HG03135 (cell line): Measurements from ENCODE around the gene SPSB4.

Experiments
- ATAC-seq: cut with Tn5 transposase; IDR thresholded peaks from one replicate; pipeline ENCODE4 v1.9.1; 2021; ENCODE audit warnings: mild to moderate bottlenecking, moderate library complexity; ENCODE audit not compliant: unreplicated experiment

The SPSB4 gene

DNA sequence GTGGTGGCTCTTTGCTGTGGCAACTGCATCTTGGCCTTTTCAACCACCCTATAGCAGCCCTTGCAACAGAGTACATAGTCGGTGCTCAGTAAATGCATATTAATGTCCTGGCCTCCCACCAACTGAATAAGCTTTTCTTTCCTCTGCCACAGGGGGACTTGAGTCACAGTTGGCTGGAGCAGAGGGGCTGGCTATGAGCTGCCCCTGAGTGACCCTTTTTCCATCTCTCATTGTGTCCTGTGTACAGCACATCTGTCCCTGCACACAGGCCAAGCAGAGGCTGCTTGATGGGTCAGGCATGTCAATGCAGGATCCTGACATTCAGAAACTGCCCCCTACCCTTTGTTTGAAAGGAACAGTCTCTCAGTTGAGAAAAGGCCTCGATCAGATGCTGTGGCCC is 22.4 kb downstream of the SPSB4 start:
- ATAC-seq, result no peak

DNA sequence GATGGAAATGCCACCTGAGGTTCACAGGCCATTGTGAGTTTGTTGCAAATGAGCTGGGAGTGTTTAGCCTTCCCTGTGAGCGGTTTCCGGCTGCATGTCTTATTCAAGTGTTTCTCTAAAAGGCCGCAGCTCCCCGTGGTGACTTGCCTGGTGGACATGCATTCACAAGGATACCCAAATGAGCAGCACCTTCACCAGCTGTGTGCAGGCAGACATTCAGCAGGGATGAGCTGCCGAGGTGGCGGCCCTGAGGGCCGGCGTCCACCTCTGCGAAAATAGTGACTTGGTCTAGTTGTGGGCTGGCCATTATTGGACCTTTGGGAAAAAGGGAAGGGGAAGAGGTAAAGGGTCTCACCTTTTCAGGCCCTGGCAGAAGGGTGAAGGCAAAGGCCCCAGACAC is 23.4 kb downstream of the SPSB4 start:
- no peak for ATAC-seq

DNA sequence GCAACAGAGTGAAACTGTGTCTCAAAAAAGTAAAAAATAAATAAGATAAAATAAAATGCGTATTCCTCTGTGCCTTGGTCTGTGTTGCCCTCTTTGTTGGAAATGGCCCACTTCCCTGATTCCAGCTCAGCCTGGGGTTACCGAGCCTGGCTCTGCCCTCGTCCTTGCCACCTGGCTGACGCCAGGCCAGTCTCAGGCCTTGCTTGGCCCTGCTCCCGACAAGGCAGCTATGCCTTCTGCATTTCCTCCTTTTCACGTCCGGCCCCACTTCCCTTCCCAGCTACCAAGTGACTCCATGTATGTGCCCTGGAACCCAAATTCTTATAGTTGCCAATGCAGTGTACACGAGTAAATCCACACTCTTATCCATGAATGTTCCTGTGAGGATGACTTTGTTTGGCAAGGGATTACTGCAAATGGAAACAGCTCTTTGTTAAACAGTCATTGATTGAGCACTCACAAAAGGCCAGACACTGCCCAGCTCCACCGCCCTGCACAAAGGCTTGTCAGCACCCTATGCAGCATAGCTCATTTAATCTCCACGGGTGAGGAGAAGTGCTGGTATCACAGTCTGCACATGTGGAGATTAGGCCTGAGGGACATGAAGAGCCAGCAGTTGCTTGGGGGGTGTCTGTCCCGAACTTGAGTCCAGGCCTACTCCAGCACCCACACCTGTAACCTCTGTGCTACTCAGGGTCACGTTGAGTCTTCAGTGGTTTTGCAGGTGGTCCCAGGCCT is 25.1 kb downstream of the SPSB4 start:
- no peak for ATAC-seq

DNA sequence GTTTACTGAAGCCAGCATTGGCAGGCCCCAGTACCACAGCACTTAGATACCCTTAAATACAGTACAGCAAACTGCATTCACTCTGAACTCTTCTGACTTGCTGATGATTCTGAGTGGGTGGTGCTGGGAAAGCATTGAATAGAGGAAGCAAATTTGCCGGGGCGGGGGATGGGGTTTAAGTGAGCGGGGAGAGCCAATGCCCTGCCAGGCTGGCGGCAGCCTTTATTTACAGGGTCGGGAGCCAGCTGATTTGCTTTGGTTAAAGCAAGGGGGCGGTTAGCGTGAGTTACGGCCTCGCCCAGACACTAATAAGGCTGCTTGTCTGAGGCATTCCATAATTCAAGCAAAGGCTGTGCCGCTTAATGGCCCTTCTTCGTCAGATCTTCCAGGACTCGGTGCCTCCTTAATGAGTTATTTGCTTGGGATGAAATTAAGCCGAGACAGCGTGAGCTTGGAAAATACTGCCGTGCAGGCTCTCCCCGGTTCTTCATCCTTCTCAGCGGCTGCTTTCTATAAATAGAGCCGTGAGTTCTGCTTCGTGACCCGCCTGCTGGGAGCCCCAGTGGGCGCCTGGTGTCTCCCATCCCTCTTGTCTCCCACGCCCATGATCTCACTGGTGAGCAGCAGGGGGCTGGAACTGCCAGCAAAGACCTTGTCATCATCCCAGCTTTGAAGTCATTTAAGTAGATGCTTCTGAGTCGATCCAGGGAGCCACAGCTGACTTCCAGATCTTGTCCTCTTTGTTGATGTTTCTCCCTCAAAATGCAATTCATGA is 25.8 kb downstream of the SPSB4 start:
- no peak for ATAC-seq

DNA sequence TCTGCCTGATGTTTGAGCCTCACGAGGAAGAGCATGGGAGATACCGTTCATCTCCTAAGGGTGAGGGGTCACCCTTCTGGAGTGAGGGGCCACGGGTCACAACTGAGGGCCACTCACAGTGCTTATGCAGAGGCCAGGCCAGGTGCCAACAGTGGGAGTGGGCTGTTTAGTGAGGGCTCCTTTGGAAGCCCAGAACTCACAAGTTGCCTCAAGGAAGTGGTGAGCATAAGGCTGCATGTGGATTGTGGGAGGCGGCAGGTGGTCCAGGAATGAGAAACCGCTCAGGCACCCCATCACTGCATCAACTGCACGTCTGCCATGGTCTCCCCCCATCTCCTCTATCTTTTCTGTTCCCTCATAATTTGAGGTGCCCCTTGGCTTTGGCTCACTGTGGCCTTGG is 26.5 kb downstream of the SPSB4 start:
- no peak for ATAC-seq

DNA sequence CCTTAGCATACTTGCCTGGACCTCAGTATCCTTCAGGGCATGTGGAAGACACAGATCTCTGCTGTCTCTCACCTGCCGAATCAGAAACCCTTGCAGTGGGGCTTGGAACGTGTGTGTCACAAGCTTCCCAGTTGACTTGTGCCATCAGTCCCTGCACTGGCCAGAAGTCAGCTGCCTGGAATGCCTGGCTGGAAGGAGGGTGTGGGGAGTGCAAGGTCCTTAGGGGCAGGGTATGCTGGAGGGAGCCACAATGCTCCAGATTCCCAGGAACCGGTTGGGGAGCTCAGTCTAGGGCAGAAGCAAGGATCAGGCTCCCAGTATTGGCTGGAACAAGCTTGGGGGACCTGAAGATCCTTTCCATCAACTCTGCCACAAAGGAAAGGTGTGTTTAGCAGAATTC is 27.1 kb downstream of the SPSB4 start:
- no peak for ATAC-seq

DNA sequence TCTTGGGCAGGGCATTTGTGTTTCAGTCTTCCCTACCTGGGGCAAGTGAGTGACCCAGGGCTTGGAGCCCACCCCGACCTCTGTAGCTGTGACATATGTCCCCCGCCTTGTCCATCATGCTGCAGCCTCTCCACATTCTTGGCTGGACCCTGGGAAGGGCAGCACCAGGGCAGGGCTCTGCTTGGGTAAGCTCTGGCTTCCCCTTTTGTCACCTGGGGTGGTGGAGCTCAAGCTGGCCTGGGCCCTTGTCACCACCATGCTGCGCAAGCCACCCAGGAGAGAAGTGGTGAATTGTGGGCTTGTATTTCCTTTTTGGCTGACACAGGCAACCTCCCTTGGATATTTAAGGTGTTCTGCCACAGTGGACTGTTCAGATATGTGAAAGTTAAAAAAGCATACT is 29.3 kb downstream of the SPSB4 start:
- no peak for ATAC-seq

DNA sequence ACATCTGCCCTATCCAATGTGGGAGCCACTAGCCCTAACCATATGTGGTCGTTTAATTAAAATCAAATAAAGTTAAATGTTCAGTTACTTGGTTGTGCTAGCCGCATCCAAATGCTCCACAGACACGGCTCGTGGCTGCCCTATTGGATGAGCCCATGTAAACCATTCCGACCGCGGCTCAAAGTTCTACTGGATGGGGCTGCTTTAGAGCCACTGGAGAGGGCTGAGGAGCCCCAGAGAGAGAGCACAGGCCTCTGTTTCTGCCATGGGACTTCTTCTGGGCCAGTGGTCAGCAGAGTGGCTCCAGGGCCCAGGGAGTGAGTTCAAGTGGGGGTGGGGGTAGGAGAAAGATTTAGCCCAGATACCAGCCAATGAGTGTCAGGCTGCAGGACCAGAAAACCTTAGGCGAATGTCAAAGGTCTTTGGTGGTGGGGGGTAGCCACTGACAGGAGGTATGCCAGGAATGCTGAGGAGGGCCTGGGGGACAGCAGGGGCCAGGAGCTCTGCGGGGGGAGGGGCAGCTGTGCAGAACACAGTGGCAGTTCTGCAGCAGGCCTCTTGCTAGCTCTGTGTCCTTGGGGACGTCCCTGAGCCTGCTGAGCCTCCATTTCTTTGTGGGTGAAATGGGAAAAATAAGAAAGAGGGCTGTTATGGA is 30.1 kb downstream of the SPSB4 start:
- ATAC-seq, result no peak

DNA sequence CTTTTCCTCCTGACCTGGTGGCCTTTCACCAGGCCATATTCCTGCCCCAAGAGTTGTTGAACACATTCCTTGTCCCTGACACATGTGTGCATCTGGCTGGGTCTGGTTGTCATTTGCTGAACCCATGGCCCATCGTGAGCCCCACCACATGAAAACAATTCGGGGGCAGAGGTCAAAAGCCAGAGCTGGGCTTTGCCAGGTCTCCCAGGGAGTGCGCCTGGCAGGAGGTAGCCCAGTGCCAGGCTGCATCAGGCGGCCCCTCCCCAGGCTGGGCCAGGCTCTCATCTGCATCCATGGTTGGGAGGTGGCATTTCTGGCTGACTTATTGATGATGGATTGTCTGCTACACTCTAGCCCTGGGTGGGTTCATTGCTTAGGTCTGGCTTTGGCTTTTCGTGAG is 30.9 kb downstream of the SPSB4 start:
- no peak for ATAC-seq

DNA sequence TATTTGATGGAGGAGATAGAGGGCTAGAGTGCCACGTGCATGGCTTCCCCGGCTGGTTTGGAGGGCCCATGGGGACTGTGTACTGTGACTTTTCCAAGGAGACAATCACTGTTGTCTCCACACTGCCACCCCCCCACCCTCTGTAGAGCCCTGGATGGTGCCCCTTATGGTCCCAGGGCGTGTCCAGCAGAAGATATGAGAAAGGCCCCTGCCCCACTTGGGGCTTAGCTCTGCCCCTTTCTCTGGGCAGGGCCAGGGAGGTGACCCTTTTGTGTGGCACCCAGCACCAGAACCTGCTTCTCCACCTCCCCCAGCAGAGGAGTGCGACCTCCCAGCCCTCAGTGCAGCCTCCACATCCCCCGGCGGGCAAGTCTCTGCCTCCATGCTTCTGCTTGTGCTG is 32.1 kb downstream of the SPSB4 start:
- ATAC-seq, result no peak

DNA sequence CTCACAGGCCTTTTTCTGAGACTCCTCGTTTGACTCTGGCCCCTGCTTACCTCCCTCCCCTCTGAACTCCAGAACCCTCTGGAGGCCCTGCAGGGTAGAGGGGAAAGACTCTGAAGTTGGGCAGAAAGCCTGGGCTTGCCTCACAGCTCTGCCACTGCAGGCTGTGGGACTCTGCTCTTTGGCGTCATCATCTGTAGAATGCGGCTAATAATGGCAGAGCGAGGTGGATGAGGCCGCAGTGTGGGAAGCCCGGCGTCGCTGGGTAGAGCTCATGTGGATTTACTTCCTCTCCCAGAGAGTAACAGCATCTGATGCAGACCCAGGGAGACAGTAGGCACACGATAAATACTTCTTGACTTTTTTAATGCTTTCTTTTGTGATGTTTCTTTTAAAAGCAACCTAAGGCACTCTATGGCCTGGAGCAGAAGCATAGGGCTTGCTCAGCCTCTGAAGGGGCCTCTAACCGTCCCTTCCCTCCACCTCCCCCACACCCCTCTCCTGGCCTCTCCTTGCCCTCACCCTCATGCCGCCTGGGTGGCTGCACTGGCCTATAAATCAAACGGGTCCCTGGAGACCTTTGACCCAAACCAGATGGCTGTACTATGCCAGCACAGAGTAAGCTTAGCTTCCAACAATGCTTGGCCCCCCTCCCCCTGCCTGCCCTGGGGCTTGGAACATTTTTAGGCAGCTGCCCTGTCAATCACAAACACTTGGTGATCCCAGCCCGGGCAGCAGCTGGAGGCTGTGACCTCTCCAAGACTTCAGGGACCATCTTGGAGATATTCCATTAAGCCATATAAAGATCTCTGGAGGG is 32.9 kb downstream of the SPSB4 start:
- no peak for ATAC-seq

DNA sequence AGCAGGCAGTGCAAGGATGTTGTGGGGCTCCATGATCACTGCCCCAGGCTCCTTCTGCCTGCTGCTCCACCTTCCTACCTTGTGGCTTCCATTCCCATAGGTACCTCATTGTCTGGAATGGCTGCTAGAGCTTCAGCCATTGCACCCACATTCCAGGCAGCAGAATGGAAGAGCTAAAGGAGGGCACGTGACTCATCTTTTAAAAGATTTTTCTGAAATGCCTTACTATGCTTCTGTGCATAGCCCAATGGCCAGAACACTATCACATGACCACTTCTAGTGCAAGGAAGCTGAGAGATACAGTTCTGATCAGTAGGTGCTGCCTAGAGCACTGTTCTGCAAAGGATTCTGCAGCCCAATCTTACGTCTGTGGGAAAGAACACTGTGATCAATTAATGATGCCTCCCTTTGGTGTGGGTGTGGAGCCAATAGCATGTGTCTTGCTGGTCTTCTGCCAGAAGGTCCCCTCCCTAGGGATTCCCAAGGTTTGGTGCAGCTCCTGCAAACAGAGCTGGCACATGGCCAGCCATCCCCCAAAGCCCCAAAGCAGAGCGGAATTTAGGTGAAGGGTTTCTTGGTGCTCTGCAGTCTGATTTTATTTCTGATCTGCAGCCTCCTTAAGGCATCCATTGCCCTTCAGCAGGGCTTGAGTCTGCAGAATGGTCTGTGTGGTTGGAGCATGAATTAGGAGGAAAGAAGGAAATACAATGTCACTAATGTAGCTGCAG is 34.4 kb downstream of the SPSB4 start:
- ATAC-seq, result no peak

DNA sequence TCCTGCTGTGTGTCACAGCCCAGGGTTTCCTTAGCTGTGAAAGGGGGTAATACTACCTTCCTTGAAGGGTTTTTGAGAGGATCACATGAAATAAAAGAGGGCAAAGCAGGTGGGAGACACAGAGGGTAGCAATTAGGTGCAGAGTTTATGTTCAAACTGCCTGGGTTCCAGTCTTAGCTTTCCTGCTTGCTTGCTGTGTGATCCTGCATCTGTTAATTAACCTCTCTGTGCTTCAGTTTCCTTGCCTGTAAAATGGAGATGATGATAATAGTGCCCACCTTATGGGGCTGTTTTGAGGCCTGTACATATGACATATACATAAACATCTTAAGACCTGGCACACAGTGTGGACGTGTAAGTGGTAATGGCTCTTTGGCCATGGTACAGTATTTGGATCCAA is 35.0 kb downstream of the SPSB4 start:
- ATAC-seq, result no peak

DNA sequence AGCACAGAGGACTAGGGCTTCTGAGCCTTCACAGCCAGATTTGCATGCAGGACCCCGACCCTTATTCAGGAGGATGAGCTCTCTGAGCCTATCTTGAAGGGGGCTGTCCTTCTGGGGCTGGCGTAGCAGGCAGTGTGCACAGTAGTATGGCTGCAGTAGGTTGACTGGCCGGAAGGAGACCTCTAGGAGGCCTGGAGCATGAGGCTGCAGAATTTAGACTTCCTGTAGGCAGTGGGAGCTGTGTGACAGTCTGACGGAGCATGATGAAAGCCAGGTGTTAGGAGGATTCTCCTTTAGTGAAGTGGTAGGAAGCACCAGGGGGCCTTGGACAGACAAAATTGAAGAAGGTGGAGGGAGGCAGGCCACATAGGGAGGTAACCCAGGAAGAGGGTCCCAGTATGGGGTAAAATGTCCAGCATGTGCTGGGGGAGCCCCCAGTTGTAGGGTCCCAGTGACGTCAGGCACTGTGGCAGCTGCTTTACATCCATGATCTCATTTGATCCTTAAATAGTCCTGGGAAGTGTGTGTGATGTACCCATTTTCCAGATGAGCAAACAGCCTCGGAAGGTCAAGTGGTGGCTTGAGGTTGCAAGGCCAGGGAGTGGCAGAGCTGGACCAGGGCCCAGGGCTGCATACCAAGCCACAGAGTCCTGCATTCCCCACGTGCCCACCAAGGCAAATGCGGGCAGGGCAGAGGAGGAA is 36.1 kb downstream of the SPSB4 start:
- no peak for ATAC-seq

DNA sequence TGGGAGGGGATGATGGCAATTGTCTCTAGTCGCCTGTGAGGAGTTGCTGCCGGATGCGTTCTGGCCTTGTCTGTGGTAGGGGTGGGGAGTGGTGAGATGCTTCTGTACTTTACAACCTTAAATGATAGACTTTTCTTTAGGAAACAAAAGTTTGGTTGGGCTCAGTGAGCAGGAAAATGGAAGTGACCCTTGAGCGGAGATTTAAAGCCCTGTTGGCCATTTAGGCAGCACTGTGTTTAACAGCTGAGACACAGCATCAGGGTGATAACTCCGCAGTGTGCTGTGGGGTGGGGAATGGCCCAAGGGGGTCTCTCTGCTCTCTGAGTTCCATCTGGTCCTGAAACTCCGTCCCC is 36.6 kb downstream of the SPSB4 start:
- no peak for ATAC-seq

DNA sequence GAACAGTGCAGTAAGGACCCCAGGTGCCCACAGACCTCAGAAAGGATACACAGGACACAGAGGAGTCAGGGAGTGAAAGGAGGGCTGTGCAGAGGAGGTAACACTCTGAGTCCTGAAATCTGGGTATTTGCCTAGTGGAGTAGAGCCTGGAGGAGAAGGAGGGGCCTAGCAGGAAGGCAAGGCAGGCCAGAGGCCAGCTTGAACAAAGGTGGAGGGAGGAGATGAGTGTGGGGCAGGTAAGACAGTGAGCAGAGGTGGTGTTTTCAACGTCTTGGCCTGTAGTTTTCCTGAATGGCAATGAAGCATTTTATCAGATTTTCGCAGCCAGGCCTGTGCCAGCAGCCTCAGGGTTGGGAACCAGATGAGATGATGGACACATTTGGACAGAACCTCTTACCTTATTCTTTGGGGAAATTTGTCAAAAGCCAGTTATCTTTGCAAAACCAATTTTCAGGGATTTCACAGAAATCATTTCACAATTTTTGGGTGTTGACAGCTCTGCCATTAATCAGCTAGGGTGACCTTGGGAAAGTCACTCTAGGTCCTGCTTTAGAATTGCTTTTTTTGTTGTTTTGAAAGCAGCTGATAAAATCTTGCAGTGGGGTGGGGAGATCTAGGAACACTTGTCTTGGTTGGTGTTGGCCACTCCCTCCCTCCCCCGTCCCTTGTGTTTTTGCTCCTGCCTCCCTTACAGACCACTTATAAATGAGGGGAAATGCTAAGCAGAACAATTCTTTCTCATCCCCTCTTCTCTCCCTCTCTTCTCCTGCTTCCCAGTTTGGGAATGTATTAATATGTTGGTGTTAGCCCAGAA is 38.4 kb downstream of the SPSB4 start:
- ATAC-seq, result no peak

DNA sequence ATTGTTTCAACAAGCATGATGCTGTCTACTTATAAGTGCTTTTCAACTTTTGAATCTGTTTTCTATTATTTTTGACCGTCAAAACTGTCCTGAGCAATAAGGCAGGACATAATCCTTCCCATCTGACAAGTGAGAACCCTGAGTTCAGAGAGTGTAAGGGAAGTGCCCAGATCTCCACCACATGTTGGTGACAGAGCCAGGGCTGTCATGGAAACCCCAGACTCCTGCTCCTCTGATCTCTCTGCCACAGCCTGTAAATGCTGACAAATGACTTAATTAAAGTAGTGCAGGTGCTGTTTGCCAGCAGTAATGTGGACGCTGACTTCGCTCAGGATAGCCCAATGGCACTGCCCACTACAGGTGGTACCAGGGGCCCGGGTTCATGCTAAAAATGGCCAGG is 40.3 kb downstream of the SPSB4 start:
- no peak for ATAC-seq

DNA sequence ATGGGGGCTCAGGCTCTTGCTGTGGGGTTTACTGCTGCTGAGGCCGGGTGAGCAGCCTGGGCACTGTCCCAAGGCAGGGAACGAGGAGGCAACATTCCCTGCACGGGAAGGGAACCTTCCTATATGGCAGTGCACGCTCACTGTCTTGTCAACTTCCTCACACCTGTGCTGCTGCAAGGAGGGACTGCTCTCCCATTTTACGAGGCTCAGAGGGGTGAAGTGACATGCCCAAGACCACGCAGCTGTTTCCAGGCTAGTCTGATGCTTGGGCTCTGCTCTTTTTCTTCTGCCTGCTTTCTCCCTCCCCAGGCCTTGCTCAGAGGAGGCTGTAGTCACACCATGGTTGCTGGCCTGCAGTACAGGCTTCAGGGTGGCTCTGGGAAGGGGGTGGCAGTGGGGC is 41.5 kb downstream of the SPSB4 start:
- ATAC-seq, result no peak

DNA sequence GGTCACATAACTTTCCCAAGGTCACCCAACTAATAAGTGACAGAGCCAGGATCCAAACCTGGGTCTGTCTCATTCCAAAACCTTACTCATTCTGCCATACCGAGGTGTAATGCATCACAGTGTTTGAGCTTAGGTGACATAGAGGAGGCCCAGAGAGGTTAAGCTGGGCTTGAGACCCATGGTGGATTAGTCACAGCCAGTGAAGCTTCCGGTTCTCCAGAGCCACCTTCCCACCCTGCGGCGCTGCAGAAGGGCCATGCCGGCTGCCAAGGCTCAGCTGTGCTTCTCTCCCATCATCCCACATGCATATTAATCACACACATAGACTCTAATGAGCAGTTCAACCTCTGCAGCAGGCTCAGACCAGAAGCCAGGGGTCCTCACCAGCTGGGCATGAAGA is 42.2 kb downstream of the SPSB4 start:
- no peak for ATAC-seq
